Activated CD4-positive, alpha-beta T cell treated with anti-CD3 and anti-CD28 coated beads, Interleukin-2, amount 50 U/mL, for 1 hour (primary cell): ENCODE data around the gene PSMD6.
A peak's percentile ranks its signal among the peaks of the same experiment; 100 is the strongest.

Experiments
- DNase-seq: peaks from one replicate; pipeline ENCODE4 v3.0.0-alpha.2; 2020

The PSMD6 gene

DNA sequence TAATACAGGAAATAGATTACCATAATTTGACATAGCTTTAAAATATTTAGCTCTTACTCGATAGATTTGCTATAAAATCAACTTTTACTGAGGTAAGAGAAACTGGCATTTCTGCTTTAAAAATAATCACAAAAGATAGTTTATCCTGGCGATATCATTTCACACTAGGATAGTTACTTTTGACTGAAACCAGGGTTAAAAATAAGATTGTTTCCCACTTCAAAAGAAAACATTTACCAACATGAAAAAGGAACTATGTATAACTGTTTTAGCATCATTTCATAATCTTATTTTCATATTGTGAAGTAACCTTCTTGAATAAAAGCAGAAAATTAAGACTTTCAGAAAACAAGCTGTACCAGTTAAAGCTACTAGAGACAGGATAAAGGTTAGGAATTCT is 15.3 kb downstream of the PSMD6 start:
- DNase-seq, result no peak

DNA sequence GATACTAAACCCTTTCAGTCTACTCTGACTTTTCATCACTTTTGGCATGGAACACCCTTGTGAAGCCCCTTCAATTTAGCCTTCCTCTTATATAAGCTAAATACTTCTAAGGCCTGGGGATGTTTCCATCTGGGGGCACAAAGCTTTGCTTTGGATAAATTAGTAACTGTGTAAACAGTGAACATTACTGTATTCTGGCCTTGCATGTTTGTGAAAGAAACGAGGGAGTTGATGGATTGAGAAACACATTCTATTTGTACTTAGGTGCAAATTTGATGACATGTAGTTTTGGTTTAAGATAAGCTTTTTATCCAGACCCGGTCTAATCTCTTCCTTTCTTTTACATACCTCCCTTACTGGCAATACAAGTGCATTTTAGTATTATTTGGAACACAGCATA is 19.7 kb downstream of the PSMD6 start:
- DNase-seq, result no peak

DNA sequence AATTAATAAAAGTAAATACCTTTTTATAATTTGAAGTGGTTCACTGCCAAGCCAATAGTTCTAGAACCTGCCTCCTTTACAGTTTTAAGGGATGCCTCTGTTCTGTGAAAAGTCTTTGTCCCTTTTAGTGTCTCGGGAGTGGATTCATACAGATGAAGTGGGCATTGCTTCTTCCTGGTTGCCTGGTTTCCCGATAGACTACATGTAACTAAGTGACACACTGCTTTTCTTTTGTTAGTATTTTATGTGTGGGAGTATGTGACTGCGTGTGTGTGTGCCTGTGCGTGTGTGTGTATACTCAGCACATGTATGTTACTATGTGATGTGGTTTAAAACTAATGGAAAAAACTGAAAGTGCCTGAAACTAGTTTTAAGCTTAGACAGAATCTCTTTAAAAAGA is 21.1 kb downstream of the PSMD6 start:
- no peak for DNase-seq

DNA sequence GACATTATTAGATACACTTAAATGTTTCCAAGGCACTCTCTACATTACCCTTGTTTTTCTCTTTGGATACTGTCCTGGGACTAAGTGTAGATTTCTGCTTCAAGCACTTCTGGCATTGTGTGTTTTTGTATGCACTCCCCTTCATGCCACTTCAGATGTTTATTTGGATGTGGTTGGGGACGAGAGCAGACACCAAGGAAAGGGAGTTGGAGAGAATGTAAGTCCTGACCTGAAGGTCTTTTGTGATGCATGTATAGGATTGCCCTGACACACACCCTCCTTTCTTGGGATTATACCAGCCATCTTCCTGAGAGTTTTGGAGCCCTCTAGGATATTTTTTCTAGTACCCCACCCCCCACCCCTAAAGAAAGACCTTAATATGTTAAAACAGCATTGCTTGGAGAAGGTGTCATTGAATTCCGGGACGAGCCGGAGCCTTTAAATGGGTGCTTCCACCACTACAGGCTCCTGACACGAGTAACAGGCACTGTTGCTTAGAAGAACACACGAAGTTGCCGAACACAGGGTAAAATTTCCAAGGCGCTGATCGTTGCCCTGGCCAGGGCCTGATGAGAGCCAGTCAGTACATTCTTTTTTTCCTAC is 22.7 kb downstream of the PSMD6 start:
- DNase-seq, result no peak

DNA sequence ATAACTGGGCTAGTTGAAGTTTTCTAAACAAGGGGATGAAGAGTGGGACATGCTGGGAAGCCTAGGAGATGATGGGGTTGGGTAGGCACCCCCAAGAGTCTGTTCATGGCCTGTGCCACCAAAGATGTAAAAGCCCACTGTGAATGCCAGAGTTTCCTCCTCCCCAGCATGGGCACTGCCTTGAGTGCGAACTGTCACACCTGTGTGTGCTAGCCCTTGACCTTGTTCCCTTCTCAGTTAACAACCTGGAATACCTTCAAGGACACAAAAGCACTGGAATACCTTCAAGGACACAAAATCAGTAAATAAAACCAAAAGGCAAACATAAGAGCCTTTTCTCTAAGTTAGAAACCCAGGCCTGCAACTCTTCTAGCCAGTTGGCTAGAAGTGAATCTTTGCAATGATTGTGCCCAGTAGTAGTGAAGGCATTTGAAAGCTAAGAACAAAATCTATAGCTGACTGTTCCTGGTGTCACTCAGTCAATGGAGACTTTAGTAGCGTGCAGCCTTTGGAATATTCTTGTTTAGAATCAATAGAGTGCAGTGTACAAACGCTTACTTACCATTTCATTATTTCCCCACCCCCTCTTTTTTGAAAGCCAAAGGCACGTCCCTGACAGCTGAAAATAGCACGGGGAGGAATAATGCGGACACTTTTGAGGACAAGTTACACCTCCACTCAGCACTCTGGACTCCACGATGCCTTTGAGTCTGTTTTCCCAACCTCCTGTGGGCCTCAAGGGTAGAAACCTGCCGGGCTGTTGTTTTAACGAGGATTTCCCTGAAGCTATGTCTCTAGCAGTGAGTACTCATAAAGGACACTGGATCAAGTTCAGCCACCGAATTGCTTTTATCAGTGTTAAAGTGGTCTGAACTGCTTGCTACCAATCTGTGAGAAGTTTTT is 24.2 kb downstream of the PSMD6 start:
- no peak for DNase-seq

DNA sequence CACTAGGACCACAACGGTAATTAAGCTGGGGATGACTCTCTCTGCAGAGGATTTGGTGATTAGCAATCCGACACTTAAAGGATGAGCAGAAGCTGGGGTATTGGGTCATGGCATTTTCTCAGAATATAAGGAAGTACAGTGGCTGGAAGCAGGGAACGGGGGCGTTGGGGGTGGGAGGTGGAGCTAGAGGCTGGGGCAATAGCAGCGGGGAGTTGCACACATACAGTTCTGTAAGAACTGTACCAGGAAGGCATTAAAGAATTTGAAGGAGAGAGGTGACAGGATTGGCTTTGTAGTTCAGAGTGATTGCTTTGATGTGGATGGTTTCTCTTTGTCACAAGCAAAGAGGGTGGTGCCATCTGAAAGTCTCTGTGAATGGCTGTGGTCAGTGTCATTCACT is 28.2 kb downstream of the PSMD6 start:
- no peak for DNase-seq

DNA sequence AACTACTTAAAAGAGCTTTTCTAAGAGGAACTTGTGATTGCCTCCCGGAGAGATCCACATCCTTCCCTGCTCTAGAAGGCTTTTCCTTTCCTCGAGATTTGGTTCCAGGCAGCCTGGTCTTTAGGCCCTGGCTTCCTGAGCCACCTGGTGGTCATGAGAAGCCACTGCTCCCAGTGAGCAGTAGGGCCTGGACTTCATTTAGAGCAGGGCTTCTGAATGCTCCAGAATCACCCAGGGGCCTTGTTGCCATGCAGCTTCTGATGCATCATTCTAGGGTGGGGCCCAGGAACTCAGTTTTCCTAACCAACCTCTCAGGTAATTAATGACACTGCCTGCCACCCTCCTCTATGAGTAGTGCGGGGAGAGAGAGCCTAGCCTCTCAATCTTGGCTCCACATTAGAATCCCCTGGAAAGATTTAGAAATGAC is 29.6 kb downstream of the PSMD6 start:
- DNase-seq, result peak; percentile 52

DNA sequence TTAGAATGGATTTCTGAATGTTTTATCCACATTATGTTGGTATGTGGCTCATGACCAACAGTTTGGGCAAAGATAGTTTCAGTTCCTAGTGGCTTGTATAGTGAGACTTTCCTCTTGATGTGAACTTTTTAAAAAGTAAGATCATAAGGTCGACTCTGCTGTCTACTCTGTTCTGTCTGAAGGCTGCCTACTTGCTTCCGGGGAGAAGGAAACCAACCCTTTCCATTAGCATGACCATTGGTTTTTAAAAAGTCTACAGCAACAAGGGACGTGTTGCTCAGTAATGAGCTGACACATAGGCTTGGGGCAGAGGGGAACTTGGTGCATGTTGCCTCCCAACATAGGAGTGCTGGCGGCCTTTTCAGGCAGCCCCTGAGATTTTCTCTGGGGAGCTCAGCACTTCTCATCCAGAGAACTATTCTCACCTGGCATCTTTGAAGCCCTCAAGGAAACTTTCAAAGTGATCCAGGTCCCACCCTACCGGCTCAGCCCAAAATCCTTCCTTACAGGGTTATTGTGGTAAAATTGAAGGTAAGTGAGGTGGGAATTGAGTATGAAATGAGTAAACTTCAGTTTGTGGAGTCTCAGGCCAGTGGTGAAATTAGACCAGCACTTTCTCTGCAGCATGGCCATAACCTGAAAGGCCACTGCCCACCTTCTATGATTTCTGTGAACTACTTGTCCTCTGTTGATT is 30.6 kb downstream of the PSMD6 start:
- DNase-seq, result no peak

DNA sequence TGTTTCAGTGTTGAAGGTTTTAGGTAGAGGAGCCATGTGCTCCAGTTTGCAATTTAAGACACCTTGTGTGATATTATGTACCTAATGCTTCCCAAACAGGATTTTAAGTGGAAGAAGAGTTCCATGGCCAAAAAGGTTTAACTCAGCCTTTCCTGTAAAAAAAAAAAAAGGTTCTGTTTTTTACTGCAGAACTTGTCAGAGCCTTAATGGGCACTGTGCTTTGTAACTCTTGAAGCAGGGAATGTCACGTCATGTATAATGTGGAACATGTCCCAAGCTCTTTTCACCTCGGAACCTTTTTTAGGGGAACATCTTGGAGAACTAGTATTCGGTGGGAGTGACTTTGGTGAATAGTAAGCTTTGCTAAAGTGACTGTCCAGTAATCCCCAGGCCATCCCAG is 31.6 kb downstream of the PSMD6 start:
- no peak for DNase-seq

DNA sequence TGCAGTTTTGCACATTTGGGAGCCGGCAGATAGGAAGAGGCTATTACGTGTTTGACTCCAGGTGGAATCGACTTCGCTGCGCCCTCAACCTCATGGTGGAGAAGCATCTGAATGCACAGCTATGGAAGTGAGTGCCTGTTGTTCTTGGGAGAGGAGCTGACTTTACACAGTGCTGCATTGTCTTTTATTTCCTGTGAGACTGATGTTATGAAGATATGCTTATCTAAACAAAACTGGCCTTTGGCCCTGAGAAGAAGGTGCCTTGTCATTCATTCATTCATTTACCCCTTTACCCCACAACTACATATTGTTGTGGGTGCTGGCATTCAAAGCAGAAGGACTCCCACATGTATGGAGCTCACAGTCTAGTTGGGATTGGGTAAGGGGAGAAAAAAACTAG is 32.6 kb downstream of the PSMD6 start:
- no peak for DNase-seq

DNA sequence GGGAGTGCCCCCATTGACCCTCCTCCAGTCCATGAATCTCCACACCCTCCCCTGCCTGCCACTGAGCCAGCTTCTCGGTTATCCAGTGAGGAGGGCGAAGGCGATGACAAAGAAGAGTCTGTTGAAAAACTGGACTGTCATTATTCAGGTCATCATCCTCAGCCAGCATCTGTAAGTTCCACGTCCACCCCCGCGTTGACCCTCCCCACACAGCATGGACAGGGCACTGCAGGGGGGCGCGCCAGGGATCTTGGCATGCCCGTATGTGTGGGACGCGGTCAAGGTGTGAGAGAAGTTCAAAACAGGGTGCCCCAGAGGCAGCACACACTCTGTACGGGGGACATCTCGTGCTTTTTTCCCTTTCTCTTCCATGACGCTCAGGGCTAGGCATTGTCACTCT is 33.1 kb downstream of the PSMD6 start:
- DNase-seq, result no peak

DNA sequence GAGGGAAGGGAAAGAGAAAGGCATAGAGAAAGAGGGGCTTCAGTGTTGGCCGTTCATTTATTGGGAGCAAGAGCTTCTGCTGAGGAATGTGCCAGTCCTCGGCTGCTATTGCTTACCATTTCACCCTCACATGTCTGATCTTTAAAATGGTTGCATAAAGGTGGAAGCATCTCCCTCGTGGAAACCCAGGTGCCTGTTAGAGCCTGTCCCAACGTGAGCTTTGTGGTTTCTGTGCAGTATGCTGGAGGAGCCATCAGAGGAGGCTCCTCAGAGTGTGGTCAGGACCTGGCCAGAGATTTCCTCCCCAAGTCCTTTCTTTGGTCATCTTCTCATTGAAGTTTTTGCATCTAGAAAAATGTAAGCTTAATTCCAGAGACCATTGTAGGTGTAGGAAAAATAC is 34.4 kb downstream of the PSMD6 start:
- no peak for DNase-seq

DNA sequence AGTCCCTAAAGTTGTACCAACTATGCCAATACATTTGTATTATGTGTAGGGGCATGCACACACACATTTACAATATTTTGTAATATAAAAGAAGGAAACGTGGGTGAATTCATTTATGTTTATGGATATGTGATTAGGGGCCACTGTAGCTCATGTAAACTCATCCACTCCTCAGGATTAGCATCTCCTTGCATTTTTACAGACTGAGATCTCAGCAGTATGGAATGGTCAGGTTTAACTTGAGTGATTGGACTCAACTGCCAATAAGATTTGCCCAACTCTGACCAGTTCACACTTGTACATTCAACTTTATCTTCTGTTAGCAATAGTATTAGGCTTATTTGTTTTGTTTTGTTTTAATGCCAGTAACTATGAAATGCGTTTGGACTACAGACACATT is 36.5 kb downstream of the PSMD6 start:
- DNase-seq, result no peak

DNA sequence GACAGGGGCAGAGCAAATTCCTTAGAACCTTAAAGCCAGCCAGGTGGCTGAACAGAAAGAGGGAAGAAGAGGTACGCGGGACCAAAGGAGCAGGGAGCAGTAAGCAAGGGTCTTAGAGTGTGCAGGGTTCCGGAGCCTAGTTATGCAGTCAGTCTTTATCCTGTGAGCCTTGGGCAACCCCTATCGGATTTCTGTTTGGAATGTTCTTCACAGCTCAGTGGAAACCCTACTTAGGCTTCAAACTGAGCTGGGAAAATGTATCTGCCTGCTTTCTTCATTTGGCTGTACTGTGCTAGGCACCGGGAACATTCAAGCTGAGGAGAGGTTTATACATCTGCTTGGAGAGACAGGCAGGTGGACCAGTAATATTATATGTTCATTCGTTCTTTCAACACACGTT is 37.1 kb downstream of the PSMD6 start:
- DNase-seq, result no peak

DNA sequence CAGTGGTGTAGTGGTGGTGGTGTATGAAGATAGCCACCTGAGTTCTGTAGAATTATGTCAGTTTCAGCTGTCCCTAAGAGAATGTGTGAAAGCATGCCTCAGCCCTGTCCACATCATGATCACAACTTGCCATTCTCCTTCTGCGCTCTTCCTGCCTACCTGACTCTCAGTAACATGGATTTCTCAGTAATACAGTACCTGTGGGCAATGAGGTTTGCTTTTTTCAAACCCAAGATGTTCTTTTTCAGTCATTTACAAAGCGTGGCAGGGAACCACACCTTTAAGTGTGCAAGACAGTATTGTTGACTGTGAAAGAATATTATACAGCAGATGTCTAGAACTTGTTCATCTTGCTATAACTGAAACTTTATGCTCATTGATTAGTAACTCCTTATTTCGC is 38.9 kb downstream of the PSMD6 start:
- no peak for DNase-seq

DNA sequence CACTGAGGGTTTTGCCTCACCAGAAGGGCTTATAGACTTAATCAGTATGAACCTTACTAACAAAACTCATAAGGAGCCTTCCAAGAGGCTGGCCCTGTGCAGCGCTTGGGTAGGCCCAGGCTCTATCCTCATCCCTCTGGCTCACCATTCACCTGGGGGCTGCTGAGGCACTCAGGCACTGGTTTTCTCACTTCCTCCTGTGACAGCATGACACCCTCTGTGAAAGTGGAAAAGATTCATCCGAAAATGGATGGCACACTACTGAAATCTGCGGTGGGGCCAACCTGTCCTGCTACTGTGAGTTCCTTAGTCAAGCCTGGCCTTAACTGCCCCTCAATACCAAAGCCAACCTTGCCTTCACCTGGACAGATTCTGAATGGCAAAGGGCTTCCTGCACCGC is 41.3 kb downstream of the PSMD6 start:
- no peak for DNase-seq

DNA sequence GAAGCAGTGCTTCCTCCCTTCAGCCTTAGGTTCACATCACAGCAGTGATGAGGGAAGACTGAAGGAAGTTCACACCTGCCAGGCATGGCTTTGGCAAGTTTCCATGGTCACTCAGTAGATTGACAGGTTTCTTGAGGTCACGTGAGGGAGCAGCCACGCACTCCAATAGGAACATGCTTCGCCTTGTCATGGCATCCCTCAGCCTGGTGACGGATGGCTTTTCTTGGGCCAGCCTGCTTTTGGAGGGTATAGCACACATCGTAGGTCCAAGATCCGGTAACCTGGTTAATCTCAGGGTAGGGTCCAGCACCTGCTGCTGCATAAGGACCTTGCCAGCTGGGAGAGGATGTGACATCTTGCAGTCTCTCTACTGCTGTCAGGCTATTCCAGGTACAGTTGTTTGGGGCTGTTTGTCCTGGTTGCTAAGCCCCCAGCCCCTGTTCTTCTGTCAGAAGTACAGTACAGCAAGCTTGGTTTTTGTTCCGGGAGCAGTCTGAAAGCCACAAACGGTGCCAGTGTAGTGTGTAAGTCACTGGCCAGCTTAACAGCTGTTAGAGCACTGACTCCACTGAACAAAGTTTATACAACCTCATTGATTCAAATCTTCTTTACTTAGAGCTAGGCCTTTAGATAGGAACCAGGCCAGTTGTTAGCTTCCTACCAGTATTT is 42.3 kb downstream of the PSMD6 start:
- peak; percentile 10 for DNase-seq

DNA sequence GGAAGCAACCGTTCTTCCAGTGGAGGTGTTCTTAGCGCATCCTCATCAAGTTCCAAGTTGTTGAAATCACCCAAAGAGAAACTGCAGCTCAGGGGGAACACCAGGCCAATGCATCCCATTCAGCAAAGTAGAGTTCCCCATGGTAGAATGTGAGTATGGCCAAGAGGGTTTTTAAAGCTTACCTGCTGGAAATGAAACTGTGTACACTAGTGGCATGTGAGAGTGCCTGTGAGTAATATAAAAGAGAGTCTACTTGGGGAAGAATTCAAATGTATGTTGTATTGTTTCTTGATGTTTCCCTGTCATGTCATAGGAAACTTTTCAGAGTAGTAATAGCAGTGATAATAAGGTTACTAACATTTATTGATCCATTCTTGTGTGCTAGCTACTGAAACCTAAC is 43.3 kb downstream of the PSMD6 start:
- DNase-seq, result no peak

DNA sequence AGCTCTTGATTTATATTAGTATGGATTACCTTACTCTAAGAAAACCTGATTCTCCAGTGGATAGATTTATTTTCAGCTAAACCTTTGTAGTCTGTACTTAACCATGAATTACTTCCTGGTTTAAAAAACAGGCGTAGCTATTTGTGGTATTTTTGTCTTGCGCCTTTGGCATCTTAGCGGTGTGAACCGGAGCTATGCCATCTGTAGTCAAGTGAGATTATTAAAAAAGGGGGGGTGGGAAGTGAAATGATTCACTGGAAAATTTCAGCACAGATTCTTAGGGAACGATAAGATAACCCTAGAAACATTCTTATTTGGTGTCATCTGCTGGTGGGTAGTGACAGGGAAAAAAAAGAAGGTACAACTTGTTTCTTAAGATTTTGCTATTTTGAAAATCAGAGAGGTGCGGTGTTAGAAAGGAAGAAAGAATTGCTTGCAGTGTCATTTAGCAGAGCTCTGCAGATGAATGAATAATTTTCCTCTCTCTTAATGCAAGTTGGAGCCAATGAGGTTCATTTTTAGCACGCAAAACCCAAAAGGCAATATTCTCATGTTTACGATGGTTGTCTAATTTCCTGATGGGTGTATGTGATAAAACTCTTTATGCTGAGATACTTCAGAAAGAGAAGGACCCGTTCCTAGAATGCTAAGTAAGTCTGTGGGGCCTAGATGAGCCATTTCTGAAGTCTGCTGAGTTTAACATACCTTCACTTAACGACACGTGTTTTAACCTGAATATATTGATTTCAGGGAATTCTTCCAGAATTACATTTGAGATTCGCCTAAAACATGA is 44.0 kb downstream of the PSMD6 start:
- DNase-seq, result peak; percentile 23

DNA sequence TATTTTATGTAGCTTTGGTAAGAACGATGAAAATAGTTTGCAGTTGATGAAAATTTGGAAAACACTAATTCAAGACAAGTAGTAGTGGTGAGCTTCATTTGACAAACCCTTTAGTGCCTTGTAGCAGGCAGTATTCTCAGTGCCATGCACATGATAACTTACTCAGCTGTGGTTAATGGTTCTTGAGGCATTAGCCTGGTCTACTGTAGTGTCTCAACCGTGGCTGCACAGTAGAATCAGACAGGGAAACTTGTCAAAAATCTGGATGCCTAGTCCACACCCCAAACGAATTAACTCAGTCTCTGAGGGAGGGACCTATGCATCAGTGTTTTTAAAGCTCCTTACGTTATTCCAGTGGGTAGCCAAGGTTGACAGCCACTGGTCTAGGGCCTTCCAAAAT is 45.4 kb downstream of the PSMD6 start:
- no peak for DNase-seq

DNA sequence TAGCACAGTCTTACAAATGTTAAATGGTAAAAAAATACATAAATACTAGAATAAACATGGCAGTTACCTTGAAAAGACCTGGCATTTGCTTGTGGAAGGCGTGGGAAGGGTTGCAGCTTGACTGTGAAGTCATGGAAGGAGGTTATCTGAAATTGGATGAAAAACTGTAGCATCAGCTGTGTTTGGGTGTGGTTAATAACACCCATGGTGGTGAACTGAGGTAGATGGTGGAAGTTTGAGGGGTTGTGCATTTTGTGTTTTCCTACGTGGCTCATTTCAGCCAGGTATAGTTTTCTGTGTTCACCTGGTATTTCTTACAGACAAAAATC is 46.5 kb downstream of the PSMD6 start:
- no peak for DNase-seq

DNA sequence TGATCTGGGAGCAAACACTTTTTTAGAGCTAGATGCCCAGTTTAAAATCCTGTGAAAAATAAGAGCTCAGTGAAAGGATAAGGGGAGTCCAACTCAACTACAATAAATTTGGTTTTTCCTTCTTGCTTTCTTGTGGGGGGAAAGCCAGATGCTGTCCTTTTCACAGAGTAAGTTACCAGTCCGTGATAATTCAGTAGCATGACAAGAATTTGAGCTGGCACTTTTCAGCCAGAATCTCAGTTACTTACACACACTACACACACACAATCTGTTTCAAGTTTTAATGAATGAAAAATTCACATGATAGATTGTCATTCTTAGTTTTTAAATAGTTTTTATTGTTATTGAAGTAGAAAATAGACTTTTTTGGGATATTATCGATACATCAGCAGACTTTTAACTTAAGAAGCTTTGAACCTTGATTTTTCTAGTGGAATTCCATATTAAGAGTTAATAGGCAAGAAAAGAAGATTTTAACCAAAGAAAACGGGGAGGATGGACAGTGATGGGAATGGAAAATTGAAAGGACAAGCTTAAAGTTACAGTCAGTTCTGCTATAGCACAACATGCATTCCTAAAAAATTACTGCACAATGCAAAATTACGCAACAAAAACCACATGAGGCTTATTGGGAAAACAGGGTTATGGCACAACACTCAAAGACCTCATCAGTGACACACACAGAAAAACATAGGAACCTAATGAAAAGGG is 47.0 kb downstream of the PSMD6 start:
- DNase-seq, result no peak
